Measurements from ENCODE around the gene GJB6. TPM values are rescaled to one million over a fixed set of nuclear protein-coding genes. Genes with fewer than 3 reads are reported as not detected.

Gene GJB6
- total and polyA plus RNA-seq, 2 of the 4 experiments (the other 2 are of a cell fraction): not detected

GRCh38 chr13:20193162-20193906 lies 38.8 kb downstream of the GJB6 start:
- Histone ChIP-seq H4K5ac (ENCODE audit: low read depth, low read length) (no peak overlapping the region), H3K4me2 (ENCODE audit: low read depth, low read length) (peak overlapping the region; percentile 77), H3K36me3 (ENCODE audit: control insufficient read depth, insufficient read depth, low read length) (no peaks in the 10 kb centered on the region), H3K23ac (ENCODE audit: low read depth, low read length) (no peak overlapping the region), H2AK5ac (ENCODE audit: low read depth, low read length) (no peak overlapping the region), H2AK9ac (replicated peaks; ENCODE audit: low read depth, low read length, poor library complexity) (no peak overlapping the region), H3K4me3 (ENCODE audit: insufficient read depth, low read depth, low read length) (peak overlapping the region; percentile 3; the same call in 1 of the 2 replicates), H2BK5ac (ENCODE audit: low read depth, low read length, poor library complexity, severe bottlenecking) (no peak overlapping the region), H3K9me3 (ENCODE audit: control insufficient read depth, insufficient read depth, low read length) (peaks cover 2% of the 10 kb centered on the region; the same call in 1 of the 2 replicates), H3K9me1 (ENCODE audit: insufficient read depth, low read length) (0 out of 2 replicates have a peak, but pooled peaks cover 2% of the 10 kb centered on the region), H3K27ac (ENCODE audit: insufficient read depth, low read length) (no peak overlapping the region), H2BK15ac (ENCODE audit: low read depth, low read length) (no peak overlapping the region), H3K27me3 (ENCODE audit: control insufficient read depth, insufficient read depth, low read length) (peaks cover 61% of the 10 kb centered on the region), H4K91ac (ENCODE audit: insufficient read depth, low read depth, low read length) (no peak overlapping the region), H3K56ac (ENCODE audit: extremely low read depth, insufficient read depth, low read length) (no peak overlapping the region), H4K20me1 (ENCODE audit: insufficient read depth, low read length) (no peaks in the 10 kb centered on the region), H3K9ac (ENCODE audit: low read depth, low read length) (no peak overlapping the region), H3K14ac (replicated peaks; ENCODE audit: low read depth, low read length) (no peak overlapping the region), H2BK20ac (ENCODE audit: low read depth, low read length) (no peak overlapping the region), H2BK120ac (ENCODE audit: low read depth, low read length) (no peak overlapping the region), H2AFZ (replicated peaks; ENCODE audit: low read length, poor library complexity) (no peak overlapping the region), H3K4me1 (ENCODE audit: control insufficient read depth, insufficient read depth, low read length) (peaks cover 6% of the 10 kb centered on the region), H3K18ac (ENCODE audit: low read depth, low read length) (no peak overlapping the region), H3K79me1 (ENCODE audit: low read depth in 1 of 2, low read length in 2 of 2) (no peaks in the 10 kb centered on the region), H3K4ac (ENCODE audit: low read depth, low read length) (no peak overlapping the region), H4K8ac (ENCODE audit: low read depth in 2 of 2, low read length in 2 of 2) (no peak overlapping the region)
- intact Hi-C loops (cut with micrococcal nuclease) (loop anchor here (10.0 kb wide), 1 partner anchor 631 kb away; no protein-coding TSS in a partner anchor), dilution Hi-C loops (cut with HindIII; ENCODE audit: low sequenced_read_pairs, unreplicated experiment) (loop anchor here (10.0 to 25.0 kb wide), 2 partner anchors 294 to 651 kb away; no protein-coding TSS in a partner anchor), in situ Hi-C loops (cut with MboI; ENCODE audit: low sequenced_read_pairs) (loop anchor here (25.0 kb wide), 3 partner anchors 519 to 1294 kb away; partner anchors contain the start of gene IL17D)
- no peak for DNase-seq
- POLR2A ChIA-PET (ENCODE audit: unreplicated experiment): no interaction called here
- peak; percentile 26 for ATAC-seq (ENCODE audit: low read depth)
- TF ChIP-seq MAZ (IDR thresholded peaks at IDR 0.05; ENCODE audit: borderline replicate concordance, low read depth, low read length) (no peak), RFX5 (IDR thresholded peaks at IDR 0.05; ENCODE audit: low read depth, low read length) (no peak), CEBPB (IDR thresholded peaks at IDR 0.05; ENCODE audit: low read depth, low read length) (no peak), CHD1 (IDR thresholded peaks at IDR 0.05; ENCODE audit: low read depth, low read length) (no peak), USF2 (IDR thresholded peaks at IDR 0.05; ENCODE audit: low read depth, low read length) (no peak), RAD21 (IDR thresholded peaks at IDR 0.05; ENCODE audit: low read length) (no peak), FOS (IDR thresholded peaks at IDR 0.05; ENCODE audit: low read depth, low read length) (no peak), SMC3 (IDR thresholded peaks at IDR 0.05; ENCODE audit: low read depth, low read length) (no peak), NFE2L2 (IDR thresholded peaks at IDR 0.05; ENCODE audit: low read depth, low read length) (no peak), BHLHE40 (IDR thresholded peaks at IDR 0.05; ENCODE audit: low read depth, low read length) (no peak), RCOR1 (IDR thresholded peaks at IDR 0.05; ENCODE audit: insufficient replicate concordance, low read length) (no peak)
- WGBS, 2 experiments (ENCODE audit: extremely low coverage in 2 of 2, insufficient read length in 1 of 2): 2% methylated on average over 9 of the region's 53 CpGs; no CpG with 5 or more reads in 1 of the 2 experiments
- BruUV-seq (replicated peaks): no TSS peak
- CTCF ChIA-PET: no interaction called here

Data from IMR-90 (cell line).